ENCODE data around the gene CNTNAP4.

CNTNAP4 gene

GRCh38 chr16:76583945-76584344, 306.7 kb downstream of the CNTNAP4 start:
- no peak for DNase-seq (ENCODE audit: low spot score)

GRCh38 chr16:76598498-76598897, 321.3 kb downstream of the CNTNAP4 start:
- no peak for DNase-seq (ENCODE audit: low spot score)

- no peak for DNase-seq (ENCODE audit: low spot score)
Observed at GRCh38 chr16:76607317-76607716, 330.1 kb downstream of the CNTNAP4 start.
